GM19043 (cell line): Measurements from ENCODE around the gene RFPL4A.
"Not testable (repeated sequence)": the region's sequence is repeated elsewhere in the genome, so short reads cannot be mapped to it uniquely, and the experiment has no call there.

Experiments
- ATAC-seq: cut with Tn5 transposase; IDR thresholded peaks from one replicate; pipeline ENCODE4 v1.9.1; 2021; ENCODE audit warnings: low read depth; ENCODE audit not compliant: unreplicated experiment

RFPL4A gene

GRCh38 chr19:55758797-55759196 lies at the start of gene RFPL4A:
Gene RFPL4A (plus strand): TSS chr19:55759097. CDS start chr19:55761801, 2,704 bp downstream.
- ATAC-seq, result not testable (repeated sequence)

- no peak for ATAC-seq
Measured at GRCh38 chr19:55711719-55712118, 47.2 kb upstream of the RFPL4A start.

- ATAC-seq, result no peak
Measured at GRCh38 chr19:55712804-55713631, 45.9 kb upstream of the RFPL4A start.

DNA sequence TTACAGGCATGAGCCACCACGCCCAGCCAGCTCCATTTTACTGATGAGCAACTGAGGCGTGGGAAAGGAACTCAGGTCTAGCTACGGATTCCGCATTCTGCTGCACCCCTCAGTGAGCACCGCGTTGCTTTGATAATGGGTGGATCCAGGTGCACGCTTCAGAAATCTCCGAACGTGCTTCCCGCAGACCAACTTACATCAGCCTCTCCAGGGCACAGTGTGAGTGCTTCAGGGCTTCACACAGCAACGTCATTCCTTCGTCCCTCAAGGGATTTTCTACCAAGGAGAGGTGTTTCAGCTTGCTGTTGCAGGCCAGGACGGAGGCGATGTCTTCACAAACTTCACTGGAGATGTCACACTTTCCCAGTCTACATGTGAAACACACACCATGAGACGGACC lies 42.4 kb upstream of the RFPL4A start:
- no peak for ATAC-seq

DNA sequence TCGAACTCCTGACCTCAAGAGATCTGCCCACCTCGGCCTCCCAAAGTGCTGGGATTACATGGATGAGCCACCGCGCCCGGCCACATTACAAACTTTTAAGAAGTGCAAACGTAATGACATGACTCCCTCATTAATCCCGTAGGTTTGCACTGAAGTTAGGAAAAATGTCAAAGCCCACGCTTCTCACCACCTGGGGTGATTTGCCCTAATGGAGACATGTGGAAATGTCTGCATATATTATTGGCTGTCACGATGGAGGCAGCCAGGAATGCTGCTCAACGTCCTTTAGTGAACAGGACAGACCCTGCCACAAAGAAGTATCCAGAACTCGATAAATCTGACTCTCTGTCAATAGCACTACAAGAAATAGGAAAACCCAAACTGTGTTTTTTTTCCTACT lies 41.6 kb upstream of the RFPL4A start:
- ATAC-seq, result no peak

DNA sequence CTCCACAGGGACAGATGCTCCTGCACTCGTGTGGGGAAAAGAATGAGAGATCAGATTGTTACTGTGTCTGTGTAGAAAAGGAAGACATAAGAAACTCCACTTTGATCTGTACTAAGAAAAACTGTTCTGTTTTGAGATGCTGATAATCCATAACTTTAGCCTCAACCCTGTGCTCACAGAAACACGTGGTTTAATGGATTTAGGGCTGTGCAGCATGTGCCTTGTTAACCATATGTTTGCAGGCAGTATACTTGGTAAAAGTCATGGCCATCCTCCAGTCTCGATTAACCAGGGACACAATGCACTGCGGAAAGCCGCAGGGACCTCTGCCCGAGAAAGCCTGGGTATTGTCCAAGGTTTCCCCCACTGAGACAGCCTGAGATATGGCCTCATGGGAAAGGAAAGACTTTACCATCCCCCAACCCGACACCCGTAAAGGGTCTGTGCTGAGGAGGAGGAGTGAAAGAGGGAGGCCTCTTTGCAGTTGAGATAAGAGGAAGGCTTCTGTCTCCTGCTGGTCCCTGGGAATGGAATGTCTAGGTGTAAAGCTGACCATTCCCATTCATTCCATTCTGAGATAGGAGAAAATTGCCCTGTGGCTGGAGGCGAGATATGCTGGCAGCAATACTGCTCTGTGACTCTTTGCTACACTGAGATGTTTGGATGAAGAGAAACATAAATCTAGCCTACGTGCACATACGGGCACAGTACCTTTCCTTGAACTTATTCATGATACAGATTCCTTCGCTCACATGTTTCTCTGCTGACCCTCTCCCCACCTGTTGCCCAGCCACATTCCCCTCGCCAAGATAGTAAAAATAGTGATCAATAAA lies 40.8 kb upstream of the RFPL4A start:
- ATAC-seq, result not testable (repeated sequence)

DNA sequence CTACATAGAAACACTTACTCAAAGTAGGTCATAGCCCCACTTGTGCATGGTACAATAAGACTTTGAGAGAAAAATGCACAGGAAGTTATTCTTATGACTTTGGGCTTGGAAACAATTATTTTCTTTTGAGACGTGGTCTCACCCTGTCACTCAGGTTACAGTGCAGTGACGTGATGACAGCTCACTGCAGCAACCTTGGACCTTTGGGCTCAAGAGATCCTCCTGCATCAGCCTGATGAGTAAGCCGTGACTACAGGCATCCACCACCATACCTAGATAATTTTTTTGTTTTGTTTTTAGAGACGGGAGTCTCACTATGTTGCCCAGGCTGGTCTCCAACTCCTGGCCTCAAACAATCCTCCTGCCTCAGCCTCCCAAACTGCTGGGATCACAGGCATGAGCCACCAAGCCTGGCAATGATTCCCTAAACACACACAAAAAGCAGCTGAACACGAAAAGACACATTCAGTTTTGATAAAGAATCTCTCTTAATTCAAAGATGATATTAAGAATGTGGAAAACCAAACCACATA lies 38.6 kb upstream of the RFPL4A start:
- no peak for ATAC-seq

DNA sequence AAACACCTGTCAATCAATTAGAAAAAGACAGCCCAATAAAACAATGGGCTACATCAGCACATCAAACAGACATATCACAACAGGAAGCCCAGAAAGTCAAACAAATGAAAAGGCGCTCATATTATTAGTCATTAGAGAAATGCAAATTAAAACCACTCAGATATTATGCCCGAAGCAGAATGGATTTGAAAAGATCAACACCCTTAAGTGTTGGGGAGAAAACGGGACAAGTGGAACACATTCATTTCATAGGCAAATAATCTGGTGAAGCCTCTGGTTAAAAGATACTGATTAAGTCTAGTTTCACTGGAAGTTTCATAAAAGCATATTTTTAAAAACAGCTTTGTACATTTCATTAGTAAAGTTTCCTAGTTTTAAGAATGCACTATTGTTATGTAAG lies 38.1 kb upstream of the RFPL4A start:
- ATAC-seq, result no peak

GRCh38 chr19:55723491-55723890 lies 35.4 kb upstream of the RFPL4A start:
- ATAC-seq, result no peak

- not testable (repeated sequence) for ATAC-seq
Measured at GRCh38 chr19:55730378-55730777, 28.5 kb upstream of the RFPL4A start.

GRCh38 chr19:55738302-55738701 lies 20.6 kb upstream of the RFPL4A start, which contains the start of gene NLRP9:
Gene NLRP9 (minus strand): TSS chr19:55738402. CDS start chr19:55738374, 28 bp downstream.
- no peak for ATAC-seq

GRCh38 chr19:55750715-55751114 lies 8.2 kb upstream of the RFPL4A start:
- ATAC-seq, result no peak

DNA sequence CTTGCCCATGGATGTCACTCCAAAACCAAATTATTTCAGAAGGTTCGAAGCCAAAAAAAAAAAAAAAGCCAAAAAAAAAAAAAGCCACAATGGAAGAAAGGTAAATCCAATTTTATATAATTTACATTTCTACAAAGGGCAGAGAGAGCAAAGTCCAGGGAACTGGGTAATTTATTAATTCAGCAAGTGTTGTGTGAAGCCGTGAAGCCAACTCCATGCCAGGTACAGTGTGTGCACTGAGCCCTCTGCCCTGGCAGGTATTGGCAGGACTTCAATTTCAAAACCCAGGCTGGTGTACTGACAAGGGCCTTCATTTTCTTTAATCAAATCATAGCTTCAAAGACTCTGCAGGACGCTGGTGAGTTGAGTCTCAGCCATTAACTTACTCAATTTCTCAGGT lies 5.5 kb upstream of the RFPL4A start:
- no peak for ATAC-seq

- not testable (repeated sequence) for ATAC-seq
Measured at GRCh38 chr19:55756808-55757207, 2.1 kb upstream of the RFPL4A start.

DNA sequence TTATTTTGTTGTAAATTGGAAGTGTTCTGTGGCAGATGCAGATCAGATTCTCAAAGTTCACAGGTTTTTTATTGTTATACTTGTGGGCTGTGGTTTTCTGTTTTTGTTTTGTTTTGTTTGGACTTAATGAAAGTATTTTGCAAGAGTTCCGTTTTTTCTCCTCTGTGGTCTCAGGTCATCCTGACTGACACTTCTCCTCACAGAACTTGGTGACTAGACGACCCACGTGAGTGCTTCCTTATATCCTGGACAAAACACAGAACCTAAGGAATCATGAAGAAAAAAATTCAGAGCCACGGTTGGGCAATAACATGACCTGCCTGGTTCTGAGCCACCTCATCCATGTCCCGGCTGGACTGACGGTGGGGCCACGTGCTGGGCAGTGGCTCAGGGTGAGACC lies 7.6 kb downstream of the RFPL4A start:
- ATAC-seq, result no peak

DNA sequence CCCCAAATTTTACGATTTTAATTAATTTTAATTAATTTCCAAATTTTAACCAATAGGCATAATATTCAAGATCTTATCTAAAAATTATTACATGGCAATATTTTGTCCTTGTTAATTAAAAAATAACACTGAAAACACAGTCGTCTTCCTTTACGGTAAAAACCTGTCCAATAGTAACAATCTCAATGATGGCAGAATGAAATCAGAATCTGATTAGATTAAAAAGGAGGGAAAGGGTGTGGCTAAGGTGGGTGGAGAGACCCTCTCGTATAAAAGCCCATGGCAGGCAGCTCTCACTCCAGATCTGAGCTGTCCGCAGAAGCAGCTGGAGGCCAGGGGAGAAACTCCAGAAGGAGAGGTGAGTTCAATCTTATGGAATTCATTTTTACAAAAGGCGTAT lies 9.9 kb downstream of the RFPL4A start, which contains the start of gene RFPL4AL1:
TSS of gene RFPL4AL1 (plus strand) at position 301 of the 400 bp plus-strand sequence. CDS start 2,687 bp downstream, outside the sequence.
- ATAC-seq, result not testable (repeated sequence)

DNA sequence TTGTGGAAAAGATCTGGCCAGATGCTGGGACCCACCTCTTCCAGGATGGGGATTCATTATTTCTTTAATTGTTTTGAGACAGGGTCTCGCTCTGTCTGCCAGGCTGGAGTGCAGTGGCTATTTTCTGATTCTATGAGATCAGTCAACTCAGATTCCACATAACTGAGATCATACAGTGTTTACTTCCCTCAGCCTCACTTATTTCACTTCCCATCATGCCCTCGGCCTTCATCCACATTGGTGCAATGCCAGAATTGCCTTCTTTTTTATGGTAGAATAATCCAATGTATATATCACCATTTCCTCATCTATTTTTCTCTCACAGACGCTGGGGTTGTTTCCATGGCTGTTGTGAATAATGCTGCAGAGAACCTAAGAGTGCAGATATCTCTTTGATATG lies 10.7 kb downstream of the RFPL4A start:
- ATAC-seq, result not testable (repeated sequence)

- ATAC-seq, result no peak
Measured at GRCh38 chr19:55777528-55777927, 18.6 kb downstream of the RFPL4A start.

GRCh38 chr19:55778331-55778730 lies 19.4 kb downstream of the RFPL4A start:
- ATAC-seq, result no peak

GRCh38 chr19:55781112-55781511 lies 22.2 kb downstream of the RFPL4A start:
- ATAC-seq, result no peak

DNA sequence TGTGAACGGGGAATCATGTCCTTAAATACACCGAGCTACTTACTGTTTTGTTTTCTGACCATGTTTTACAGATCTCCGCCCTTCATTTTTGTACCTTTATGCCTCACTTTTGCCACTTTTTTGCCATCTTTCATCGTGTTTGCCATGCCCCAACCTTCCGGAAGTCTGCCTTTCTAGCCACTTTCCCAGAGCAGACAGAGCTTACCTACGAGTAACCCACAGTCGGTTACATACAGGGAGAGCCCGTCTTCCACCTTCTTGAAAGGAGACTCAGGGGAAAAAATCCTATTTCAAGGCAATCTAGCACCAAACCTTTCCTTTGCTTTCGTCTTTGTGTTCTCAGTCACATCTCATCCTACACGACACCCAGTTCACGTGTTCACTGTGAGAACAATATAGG lies 36.1 kb downstream of the RFPL4A start:
- no peak for ATAC-seq
